ENCODE results near the gene RNASE8.

Gene RNASE8

DNA sequence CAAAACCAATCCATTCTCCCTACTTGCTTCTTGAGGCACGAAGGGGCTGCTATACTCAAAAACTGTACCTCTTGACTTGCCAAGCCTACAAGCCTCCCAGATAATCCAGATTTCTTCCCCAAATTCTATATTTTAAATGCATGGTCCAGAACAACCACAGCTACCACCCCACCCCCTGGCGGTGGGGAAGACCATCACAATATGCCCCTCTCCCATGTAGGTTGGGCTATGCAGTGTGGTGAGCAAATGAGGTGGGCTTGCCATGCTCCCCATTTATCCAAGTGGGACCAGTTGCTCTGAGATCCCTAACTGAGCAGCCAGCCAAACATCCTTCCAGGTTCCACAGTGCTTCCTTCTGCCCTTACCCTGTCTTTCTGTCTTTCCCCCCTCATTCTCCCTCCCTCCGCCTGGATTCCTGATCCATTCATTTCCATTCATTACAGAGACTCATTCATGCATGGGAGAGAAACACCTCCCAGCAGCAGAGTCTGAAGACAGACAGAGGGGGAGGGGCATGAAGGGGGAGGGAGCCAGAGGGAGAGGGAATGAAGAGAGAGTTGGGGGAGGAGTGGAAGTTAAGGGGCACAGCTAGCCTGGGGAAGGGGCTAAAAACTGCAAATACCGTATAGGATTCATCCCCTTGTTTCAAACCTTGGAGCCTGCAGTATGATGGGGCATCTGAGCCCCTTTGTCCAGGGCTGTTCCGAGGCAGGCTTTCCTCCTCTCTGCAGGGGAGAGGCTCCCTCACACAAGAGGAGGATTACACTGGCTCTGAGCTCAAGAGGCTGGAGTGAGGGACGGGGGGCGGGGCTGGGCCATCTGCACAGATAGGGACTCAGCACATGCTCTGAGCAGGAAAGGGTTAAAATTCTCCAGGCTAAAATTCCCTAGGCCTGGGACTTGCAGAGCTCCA lies 36.4 kb downstream of the RNASE8 start:
- DNase-seq = no peak

DNA sequence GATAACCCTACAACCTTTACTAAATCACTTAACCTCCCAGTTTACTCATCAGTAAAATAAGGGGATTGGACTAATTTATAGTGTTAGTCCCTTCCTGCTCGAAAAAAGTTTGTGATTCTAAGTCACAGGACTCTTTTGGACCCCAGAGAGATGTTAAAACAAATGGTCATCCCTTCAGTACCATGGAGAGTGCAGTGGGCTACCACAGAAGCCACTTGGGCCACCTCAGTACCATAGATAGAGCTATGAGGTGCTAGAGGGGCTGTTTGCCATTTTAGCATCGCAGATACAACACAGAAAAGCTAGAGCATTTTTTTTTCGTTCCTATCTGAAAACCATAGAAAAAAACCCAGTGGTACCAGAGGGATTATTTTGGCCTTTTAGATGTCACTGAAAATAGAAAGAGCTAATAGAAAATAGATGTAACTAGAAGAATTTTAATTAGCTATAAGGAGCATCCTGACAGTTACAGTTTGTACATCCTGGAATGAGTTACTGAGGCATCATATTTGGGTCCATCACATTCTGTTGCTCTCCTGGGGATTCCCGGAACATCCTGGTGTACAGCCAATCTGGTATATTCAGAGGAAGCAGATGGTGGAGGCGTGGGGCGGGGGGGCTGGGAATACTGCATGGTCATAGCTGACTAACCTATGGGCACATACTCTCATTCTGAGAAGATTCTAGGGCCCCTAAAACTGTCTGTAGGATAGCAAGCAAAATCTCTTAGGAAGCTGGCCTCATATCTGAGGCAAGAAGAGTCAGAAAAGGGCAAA lies 38.0 kb downstream of the RNASE8 start:
- no peak for DNase-seq

DNA sequence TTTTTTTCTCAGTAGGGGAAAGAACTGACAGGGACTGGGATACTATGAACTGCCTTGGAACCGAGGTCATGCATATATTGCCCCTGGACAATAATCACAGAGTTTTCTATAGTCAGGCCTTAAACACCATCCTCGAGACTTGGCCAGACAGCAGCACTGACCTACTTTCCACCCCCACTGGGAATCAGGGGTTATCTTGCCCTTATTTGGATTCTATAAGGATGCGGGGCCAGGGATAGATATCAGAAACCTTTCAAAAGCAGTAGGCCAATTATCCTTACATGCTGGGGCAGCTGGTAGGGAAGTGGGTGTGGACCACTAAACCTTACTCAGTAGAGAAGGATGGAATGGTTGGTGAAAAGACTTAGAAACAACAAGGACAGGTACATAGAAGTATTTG lies 38.8 kb downstream of the RNASE8 start:
- no peak for DNase-seq

DNA sequence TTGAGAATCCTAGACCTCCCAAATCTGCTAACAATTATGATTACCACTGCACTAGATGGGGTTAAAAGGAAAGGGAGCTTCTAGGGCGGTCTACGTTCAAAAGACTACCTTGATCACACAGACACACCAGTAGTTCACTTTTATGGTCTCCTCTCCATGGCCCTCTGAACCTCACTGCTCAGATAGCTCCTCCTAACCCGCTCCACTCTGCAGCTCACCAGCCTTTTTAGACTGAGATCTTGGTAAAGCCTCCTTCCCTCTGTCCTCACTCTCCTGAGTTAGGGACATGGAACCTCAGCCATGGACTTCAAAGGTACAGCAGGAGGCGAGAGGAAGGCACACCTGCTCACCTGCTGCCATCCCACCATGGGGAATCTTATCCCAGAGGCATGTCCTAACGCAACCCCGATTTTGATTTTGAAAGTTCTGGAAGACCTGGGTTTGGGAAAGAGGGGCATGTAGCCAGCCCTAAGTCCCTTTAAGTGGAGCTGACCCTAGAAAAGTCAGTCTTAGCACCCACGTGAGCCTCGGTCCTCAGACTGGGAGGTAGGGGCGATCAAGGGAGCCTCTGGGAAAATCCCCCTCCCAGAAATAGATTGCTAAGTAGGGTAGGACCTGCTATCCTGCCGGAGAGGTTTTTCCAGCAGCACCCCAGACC lies 39.5 kb downstream of the RNASE8 start:
- DNase-seq = no peak

DNA sequence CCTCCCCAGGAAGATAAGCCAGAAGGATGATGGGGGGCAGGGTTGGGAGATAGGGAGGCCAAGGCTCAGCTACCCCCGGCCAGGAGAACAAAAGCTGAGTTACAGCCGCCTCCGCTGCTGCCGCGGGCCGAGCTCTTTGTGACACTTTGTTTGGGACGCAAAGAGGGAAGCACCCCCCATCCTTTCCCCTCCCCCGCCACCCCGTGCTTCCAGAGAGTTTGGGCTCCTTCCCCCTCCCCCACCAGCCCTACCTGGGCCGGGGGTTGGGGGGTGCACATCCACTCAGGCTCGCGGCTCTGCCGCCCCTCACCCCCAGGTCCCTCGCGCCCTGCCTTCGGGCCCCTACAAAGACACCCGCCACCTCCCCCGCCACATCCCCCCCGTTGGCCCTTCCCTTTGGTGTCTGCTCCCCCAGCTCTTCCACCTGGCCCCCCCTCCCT lies 40.0 kb downstream of the RNASE8 start:
- DNase-seq = no peak

DNA sequence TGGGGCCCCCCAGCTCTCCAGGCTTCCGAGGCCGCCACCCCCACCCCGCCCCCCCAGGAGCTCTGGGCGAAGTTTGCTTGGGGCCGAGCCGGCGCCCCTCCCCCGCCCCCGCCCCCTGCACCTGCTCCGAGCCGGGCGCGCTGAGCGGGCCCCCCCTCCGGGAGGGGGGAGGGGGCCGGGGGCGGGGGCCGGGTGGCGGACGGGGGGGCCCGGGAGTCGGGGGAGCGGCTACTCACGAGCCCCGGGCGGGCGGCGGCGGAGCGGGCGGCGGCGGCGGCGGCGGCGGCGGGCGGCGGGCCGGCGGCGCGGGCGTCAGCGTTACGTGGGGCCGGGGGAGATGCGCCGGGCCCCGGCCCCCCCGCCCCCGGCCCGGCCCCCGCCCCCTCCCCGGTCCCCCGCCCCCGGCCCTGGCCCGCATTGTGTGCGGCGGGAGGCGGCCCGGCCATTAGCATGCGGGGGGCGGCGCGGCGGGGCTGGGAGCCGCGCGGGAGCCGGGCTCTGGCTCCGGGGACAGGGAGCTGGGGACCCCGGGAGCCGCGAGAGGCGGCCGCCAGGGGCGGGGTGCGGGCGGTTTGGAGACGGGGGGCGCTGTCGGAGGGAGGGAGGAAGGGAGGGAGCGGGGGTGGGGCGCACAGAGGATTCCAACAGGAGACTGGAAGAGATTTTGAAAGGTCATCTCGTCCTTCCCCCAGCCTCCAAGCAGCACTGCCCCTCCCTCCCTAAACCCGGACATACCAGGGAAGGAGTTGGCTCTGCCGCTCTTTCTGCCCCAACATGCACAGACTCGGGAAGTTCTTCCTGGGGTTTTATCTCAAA lies 40.7 kb downstream of the RNASE8 start, which contains the start of gene ZNF219:
Gene ZNF219, minus strand, starts transcription at position 580 of the 816 bp plus-strand sequence. CDS start 5,064 bp downstream, outside the sequence.
- DNase-seq = peak; percentile 33

DNA sequence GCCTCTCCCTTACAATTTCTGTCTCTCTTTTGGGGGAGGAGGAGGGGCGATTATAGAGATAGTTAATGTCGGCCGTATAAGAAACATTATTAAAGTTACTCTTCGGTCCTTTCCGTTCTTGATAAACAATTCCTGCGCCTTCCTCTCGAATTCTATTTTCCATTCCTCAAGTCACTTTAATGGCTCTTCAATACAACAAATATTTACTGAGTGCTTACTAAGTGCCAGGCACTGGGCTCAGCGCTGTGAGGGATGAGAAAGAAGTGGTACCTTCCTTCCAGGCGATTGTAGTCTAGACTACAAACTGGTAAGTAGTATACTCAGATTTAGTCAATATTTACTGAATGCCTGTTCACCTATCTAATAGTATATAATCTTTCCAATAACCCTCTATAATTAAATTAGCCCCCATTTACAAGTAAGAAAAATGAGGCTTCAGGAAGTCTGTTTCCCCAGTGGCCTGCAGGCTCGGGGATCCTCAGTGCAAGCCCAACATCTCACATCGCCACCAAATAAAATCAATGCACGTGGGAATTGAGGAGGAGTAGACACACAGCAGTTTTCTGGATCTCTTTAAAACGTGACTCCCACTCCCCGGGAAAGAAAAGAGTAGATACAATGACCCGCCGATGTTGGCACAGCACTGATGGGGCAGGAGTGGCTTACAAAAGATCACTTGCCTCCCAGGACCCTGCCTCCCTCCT lies 41.4 kb downstream of the RNASE8 start:
- DNase-seq = no peak

DNA sequence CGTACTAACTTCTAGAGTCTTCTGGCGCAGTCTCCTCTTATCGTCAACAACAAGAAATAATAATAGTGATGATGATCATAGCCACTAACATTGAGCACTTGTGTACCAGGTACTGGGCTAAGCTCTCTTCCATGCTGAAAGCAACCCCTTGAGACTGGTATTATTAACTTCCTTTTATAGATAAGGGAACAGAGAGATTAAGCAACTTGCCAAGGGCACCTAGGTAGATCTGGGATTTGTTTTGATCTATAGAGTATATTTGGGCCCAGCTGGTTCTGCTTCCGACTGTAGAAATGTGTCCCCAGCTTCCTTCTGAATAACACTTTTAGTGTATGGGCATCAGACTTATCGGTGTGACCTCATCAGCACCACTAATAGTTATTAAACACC lies 42.0 kb downstream of the RNASE8 start:
- no peak for DNase-seq

DNA sequence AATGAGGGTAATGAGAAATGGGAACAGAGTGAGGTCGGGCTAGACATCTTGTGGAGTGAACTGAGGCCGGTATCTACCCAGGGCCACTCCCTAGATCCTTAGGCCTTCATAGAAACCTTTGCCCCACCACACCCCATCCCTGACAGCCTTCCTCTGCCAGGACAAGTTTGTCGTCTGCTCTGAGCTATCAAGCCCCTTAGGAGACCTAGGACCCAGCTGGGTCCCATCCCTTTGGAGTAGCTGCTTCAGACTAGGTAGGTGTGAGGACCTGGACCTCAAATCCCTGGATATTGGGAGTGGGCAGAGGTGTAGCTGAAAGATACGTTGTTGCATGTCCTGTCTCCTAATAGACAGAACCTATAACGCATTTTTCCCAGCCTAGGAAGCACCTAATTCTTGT lies 43.3 kb downstream of the RNASE8 start, which contains the start of gene TMEM253:
Gene TMEM253, plus strand, starts transcription at position 136 of the 400 bp plus-strand sequence. CDS start 278 bp downstream, outside the sequence.
- DNase-seq = no peak

DNA sequence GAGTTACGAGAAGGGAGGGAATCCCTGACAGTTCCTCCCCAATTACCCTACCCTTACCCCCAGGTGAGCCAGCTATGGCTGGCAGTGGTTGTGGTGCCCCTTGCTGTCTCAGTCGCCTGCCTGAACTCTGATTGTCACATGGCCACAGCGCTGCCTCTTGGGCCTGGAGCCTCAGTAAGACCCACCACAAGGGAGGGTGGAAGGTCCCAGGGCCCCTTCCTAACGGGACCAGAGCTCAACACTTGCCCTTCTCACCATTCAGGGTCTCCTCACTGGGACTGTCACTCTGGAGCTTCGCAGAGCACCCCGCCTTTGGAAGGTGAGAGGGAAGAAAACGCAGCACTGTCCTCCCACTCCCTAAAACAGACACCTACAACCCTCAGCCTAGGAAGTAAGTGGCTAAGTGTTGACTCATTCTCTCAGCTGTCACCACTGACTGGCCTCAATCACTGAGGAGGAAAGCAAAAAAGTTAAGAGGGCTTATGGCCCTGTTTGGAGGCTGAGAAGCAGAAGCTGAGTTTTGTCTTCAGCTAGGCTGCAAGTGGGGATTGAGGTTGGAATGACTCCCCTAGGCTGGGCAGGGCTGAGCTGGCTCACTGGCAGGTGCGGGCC lies 44.3 kb downstream of the RNASE8 start:
- DNase-seq = no peak

DNA sequence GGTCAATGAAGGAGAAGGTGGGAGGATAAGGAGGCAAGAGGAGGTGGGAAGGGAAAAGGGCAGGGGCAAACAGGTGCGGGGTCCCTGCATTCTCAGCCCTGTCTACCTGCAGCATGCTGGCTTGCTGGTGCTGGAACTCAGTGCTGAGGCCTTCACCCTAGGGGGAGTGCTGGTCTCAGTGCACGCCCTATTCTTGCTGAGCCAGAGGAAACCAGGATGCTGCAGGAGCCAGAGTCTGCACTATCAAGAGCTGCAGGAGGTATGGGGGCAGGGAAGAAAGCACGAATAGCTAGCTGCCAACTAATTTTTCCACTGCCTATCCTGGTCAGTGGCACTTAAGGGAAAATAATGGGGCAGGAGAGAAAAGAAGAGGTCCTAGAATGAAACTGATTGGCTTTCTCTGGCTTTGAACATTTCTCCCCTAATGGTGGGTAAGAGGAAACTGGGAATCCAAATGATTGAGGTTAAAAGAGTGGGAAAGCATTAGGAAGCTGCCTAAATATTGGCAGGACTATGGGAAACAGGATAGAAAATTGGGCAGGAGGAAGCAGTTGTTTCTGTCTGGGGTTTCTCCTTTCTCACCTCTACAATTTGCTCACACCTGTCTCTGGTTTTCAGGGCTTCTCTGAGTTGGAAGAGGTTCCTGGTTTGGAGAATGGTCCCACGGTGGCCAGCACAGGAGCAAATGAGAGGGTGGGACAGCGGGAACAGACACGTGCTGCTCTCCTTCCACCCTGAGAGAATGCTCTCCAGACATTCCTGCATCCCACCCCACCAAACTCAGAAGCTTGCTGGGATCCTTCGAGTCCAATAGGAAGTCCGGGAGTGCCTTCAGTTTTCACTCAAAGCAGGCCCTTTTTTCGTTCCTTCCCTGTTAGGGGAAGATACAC lies 45.1 kb downstream of the RNASE8 start:
- DNase-seq = no peak

DNA sequence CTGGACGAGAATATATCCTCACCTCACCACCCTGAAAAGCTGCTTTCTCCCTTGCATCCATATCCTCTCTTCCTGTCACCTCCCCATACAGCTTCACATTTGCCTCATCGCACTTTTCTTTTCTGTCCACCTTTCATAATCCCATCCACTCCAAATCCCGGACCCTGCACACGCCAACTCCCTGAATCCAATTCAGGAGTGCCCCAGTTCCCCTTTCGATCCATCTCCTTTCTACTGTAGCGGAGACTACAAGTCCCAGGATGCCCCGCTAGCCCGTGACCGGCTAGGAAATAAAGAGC lies 45.7 kb downstream of the RNASE8 start:
- DNase-seq = no peak

DNA sequence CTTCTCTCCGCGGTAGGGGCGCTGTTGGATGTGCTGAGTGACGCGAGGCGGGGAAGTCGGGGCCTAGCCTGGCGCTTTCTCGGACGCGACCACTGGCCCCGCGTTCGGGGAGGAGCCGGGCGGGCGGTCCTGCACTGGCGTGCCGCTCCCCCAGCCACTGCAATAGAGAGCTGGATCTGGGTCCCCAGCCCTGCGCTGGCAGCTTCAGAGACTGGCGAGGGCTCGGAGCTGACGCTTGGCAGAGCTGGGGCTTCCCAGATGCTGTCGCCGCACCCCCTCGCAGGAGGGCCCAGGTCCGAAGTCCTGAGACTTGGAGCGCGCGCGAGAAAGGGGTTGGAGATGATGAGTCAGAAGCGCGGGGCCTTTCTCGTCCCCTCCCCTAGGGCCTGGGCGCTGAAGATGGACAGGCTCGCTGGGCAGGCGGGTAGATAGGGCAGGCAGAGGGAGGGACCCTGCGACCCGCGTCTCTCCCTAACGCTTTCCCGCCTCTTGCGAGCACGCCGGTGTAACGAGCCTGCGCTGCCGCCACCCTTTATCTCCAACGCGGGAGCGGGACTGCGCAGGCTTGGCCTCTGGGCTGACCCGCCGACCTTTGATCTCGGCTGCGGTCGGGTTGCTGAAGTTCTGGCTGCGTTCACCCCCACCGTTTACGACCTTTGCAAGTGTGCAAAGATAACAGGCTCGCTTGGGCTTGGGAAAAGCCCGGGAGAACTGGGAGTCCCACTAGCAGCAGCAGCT lies 46.3 kb downstream of the RNASE8 start:
- peak; percentile 91 for DNase-seq

DNA sequence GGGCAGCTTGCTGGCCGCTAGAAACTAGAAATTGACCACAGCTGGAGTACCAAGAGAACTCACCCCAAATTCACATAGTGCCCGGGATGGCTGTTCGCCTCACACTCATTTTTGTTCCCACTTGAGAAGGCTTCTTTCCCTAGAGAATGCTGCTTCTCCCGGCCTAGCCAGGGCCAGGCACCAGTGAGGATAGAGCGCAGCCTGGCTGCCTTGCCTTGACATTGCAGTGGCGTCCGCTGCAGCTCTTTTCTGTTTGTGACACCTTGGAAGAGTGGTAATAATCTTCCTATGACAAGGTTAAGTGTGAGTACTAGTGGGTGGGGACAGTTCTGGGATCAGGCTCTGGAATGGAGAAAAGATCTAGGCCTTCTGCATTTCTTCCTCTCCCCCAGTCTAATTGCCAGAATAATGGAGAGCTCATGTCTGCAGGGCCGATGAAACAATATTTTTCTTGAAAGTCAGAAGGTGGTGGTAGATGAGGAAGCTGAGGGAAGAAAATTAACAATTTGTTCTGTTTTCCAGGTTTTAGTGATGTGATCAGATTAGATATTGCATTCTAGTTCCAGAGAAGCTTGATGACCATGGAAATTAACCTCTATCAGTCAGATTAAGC lies 46.9 kb downstream of the RNASE8 start:
- DNase-seq = peak; percentile 56

DNA sequence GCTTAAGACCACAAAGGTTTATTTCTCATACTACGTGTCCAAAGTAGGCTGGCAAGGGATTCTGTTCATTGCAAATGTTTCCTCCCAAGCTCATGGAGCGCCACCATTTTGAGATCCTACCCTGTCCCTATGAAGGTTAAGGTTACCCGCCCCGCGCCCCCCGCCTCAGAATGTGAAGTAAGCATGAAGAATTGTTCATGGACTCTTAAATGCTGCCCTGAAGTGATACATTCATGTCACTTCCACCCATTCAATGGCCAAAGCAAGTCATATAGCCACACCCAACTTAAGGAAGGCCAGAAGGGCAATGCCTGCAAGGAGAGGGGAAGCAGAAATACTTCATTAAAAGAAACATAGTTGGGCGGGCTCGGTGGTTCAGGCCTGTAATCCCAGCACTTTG lies 47.5 kb downstream of the RNASE8 start:
- DNase-seq = no peak

DNA sequence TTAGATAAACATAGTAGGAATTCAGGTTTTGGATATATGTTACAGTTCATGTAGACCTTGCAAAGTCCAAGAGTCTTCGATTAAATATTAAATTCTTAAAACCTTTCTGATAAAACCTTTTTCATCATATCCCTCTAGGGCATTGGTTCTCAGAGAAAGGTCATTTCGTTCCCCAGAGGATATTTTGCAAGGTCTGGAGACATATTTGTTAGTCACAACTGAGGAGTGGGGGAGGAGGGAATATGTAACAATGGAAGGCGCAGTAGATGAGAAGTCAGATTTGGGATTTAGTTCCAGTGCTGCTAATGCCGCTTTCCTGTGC lies 48.5 kb downstream of the RNASE8 start:
- no peak for DNase-seq

DNA sequence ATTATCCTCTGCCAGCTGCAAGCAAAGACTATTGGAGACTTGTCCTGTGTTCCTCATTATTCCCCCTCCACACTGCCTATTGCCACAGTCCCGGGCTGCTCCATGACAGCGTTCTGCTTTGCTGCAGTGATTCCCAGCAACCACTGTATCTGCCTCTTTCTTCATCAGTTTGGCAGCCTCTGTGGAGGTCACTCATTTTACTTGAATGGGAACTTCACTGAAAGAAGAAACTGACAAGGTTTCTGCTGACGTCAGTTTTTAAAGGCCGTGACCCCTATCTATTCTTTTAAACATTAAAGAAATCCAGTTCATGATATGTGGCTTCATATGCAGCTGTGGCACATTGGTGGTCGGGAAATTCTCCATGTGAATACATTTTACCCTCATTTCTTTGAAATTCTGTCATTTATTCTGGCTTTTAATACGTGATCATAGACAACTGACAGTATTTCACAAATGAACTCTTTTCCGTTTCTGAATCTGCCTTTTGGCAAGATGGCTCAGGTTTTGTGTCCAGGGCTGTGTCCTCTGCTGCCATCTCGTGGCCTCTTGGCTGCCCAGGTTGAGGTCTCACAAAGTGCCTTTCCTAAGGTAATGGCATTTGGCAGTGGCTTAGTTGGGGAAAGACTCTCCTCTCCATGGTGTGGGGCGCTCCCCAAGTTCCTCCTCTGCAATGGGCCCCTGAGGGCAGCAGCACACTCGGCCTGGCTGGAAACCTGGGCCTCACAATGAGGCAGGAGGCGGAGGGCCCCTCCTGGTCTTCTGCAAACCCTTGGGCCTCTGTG lies 49.1 kb downstream of the RNASE8 start:
- DNase-seq = peak; percentile 71

DNA sequence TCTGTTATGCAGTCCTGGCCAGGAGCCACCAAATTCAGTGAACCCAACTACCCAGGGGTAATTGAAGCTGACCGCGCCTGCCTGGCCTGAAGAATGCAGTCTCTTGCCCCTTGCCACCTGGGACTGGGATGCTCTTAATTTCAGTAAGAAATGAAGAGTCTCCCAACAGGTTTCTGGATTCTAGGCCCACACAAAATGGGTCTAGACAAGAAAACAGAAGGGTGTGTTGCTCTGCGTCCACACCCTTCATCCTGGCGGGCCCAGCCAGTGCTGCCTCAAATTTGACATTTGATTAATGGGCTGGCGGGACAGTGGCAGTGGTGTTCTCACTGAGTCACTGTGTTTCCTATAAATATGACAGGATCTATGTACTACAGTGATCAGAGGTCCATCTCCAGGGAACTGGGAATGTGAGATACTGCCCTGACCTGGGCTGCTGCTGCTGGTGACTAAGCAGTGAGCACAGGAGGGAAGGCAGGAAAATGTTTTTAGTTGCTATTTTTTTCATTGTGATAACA lies 49.7 kb downstream of the RNASE8 start:
- DNase-seq = no peak
